B cell (primary cell): ENCODE measurements around the gene TDRD9.

Source experiments
- CTCF ChIP-seq: fragments of 200-600 bp; IDR thresholded peaks from one replicate; pipeline ENCODE4 v1.8.0; 2022; ENCODE audit warnings: antibody characterized with exemption, mild to moderate bottlenecking
- EZH2 ChIP-seq: IDR thresholded peaks from 2 replicates; pipeline ENCODE4 v1.6.1; 2012; ENCODE audit warnings: borderline replicate concordance, low read depth, mild to moderate bottlenecking, moderate library complexity, low read length; ENCODE audit not compliant: insufficient read depth, poor library complexity, severe bottlenecking

GRCh38 chr14:103997391-103997790 lies 69.1 kb downstream of the TDRD9 start:
- TF ChIP-seq EZH2 (no peak), CTCF (no peak)
